Inferior parietal cortex (tissue), 1 donor: ENCODE data around the gene NPAS3.

Experiments
- DNase-seq: peaks from one replicate; pipeline ENCODE4 v3.0.0-alpha.2; 2016; ENCODE audit errors: extremely low spot score

Gene NPAS3

GRCh38 chr14:33676891-33677290 is 738.2 kb downstream of the NPAS3 start:
- no peak for DNase-seq

GRCh38 chr14:33678005-33678404 is 739.3 kb downstream of the NPAS3 start:
- no peak for DNase-seq

GRCh38 chr14:33679025-33679424 is 740.3 kb downstream of the NPAS3 start:
- DNase-seq = no peak

GRCh38 chr14:33679461-33680225 is 741.0 kb downstream of the NPAS3 start:
- no peak for DNase-seq

- no peak for DNase-seq
These were observed 742.2 kb downstream of the NPAS3 start for GRCh38 chr14:33680873-33681272.

- DNase-seq = no peak
These were observed 744.1 kb downstream of the NPAS3 start for GRCh38 chr14:33682760-33683159.

DNA sequence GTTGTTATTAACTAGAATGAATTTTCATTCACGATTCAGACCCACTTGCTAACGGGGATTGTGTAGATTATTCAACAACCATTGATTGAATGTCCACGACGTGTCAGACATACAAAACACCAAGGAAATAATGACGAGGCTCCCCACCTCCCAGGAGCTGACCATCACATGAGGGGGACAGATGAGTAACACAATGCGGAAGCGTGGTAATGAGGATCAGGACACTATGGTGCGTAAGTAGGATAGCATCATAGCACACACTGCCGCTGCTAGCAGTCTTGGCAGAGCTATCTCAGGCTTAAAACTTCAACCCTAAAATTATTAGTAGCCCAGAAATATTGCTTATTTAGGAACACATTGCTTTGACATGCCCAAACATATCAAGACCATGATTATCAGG is 746.3 kb downstream of the NPAS3 start:
- no peak for DNase-seq

GRCh38 chr14:33685698-33686097 is 747.0 kb downstream of the NPAS3 start:
- no peak for DNase-seq

- DNase-seq = no peak
These were observed 747.5 kb downstream of the NPAS3 start for GRCh38 chr14:33686218-33686617.

GRCh38 chr14:33686856-33687255 is 748.2 kb downstream of the NPAS3 start:
- no peak for DNase-seq

DNA sequence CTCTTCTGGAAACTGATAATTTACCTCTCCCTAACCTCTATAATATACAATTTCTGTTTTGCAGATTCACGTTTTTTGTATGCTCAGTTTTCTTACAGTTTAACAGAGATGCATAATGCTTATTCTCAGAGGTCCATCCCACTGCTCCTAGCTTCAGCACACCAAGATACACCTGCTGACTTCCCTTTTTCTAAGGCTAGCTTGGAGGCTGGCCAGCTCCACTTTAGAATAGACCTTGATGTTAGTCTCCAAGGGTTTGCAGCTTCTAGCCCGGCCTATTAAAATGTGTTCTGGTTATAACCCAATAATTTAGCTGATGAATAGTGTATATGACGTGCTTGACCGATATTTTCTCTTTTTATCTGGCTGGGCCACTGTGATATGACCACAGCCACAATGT is 751.0 kb downstream of the NPAS3 start:
- no peak for DNase-seq

DNA sequence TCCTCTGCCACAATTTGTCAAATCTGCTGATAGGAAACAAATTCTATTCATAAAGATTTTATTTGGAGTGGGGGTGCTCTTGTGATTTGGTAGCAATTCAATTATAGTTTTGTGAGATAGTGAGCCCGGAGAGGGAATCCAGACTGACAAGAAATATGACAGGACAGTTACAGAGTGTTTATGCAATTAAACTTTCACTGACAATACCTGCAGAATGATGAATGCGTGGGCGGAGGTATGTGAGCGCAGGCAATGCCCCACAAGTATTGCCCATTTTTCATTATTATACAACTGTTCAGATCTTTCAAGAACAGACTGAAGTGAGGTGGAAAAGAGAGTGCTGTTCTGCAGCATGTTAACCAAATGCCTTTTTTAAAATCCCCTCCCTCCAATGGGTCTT is 753.2 kb downstream of the NPAS3 start:
- DNase-seq = no peak

- DNase-seq = no peak
These were observed 754.1 kb downstream of the NPAS3 start for GRCh38 chr14:33692762-33693161.

DNA sequence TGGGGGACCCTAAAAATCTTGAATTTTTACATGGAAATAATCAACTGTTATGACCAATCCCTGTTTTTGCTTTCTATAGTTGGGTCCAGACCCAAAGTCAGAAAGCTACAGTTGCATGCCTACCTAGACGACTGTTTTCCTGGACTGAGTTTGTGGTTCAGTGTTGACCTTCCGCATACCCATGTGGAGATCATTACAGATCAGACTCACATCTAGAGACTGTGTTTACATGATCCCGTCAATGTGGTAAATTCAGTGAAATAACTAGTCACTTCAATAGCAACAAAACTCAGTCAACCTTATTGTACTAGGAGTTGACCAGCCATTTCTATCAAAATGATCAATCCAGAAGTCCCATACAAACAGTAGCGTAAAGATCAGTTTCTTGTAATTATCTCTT is 754.6 kb downstream of the NPAS3 start:
- no peak for DNase-seq

- DNase-seq = no peak
These were observed 757.5 kb downstream of the NPAS3 start for GRCh38 chr14:33696165-33696564.

GRCh38 chr14:33699300-33699983 is 760.8 kb downstream of the NPAS3 start:
- no peak for DNase-seq

DNA sequence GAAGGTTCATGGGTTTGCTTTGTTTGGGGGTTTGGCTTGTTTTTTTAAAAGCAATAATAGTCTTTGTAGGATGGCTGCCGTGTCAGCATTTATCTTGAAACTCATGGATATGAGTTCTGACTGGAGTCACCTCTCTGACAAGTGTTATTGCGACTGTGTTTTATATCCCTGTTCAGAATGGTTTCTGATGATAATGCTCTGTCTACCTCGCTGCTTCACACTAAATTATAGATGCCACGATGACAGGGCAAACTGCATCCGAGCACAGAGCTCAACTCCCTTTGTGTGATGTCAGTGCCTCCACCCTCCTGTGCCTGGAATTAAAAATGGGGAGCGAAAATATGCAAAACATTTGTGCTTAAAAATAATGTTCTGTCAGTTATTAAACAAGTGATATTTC is 761.4 kb downstream of the NPAS3 start:
- no peak for DNase-seq

DNA sequence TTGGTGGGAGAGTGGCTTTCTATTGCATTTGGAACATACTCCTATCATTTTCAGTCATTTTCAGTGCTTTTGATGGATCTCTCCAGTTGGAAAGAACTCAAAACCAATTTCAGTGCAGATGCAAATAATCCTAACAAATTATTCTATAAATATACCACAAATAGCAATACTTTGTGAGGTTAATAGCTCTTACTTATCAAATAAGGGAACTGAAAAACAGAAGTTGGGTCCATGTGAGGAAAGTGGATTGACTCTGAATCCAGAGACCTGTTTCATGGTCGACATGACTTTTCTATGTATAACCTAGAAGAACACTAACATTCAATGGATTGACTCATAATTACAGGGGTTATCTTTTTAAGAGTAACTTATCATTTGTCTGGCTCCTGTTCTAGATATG is 763.6 kb downstream of the NPAS3 start:
- no peak for DNase-seq

- no peak for DNase-seq
These were observed 765.8 kb downstream of the NPAS3 start for GRCh38 chr14:33704481-33704880.

DNA sequence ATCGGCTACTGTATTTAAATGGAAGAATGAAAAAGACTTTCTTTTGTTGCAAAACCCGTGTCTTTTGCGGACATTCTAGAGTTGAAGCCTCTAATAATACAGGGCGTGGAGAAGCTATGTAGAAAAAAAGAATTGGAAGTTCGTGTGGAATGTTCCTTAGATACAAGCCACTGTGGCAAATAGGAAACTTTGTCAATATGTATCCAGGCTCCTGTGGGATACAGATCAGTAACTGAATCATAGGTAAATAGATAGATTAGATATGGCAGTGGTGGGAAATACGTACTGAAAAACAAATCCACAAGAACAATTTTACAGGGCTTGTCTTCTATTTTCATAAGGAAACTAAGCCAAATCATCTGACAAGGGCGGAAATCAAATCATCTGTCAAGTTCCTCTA is 766.8 kb downstream of the NPAS3 start:
- no peak for DNase-seq

- no peak for DNase-seq
These were observed 769.0 kb downstream of the NPAS3 start for GRCh38 chr14:33707716-33708115.

DNA sequence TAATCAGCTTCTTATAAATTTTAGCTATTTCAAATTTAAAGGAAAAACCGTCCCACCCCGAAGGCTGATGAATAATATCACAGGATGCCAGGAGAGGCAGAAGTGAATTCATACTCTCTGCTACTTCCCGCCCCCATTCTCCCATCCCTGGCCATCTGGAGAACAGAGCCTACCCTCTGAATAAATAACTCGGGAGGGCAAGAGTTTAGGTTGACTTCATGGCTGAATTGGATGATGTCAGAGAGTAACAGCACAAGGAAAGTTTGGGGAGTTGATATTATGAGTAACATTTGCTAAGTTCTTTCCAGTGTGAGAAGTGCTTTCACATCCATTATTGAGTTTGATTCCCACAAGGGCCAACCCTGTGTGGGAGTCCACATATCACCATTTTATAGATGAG is 770.6 kb downstream of the NPAS3 start:
- no peak for DNase-seq

- DNase-seq = no peak
These were observed 771.0 kb downstream of the NPAS3 start for GRCh38 chr14:33709711-33710110.

- no peak for DNase-seq
These were observed 771.6 kb downstream of the NPAS3 start for GRCh38 chr14:33710273-33710672.
